Measurements from ENCODE around the gene IL6.
"Not testable (repeated sequence)": the region's sequence is repeated elsewhere in the genome, so short reads cannot be mapped to it uniquely, and the experiment has no call there.

Gene IL6

DNA sequence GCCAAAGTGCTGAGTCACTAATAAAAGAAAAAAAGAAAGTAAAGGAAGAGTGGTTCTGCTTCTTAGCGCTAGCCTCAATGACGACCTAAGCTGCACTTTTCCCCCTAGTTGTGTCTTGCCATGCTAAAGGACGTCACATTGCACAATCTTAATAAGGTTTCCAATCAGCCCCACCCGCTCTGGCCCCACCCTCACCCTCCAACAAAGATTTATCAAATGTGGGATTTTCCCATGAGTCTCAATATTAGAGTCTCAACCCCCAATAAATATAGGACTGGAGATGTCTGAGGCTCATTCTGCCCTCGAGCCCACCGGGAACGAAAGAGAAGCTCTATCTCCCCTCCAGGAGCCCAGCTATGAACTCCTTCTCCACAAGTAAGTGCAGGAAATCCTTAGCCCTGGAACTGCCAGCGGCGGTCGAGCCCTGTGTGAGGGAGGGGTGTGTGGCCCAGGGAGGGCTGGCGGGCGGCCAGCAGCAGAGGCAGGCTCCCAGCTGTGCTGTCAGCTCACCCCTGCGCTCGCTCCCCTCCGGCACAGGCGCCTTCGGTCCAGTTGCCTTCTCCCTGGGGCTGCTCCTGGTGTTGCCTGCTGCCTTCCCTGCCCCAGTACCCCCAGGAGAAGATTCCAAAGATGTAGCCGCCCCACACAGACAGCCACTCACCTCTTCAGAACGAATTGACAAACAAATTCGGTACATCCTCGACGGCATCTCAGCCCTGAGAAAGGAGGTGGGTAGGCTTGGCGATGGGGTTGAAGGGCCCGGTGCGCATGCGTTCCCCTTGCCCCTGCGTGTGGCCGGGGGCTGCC is at the start of gene IL6:
IL6 (plus strand) TSS at position 294 of the 807 bp plus-strand sequence; CDS start at position 357, 63 bp downstream.
- peak; percentile 81 to 88 for DNase-seq

DNA sequence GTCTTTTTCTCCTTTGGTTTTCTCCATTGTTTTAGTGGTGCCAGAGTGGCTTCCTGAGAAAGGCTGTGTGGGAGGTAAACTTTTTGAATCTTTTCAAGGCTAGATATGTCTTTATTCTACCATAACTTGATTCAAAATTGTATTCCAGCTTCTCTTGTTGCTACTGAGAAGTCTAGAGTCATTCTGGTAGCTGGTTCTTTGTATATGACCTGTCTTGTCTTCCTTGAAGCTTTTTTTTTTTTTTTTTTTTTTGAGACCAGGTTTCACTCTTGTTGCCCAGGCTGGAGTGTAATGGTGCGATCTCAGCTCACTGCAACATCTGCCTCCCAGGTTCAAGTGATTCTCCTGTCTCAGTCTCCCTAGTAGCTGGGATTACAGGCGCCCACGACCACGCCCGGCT is 49.7 kb upstream of the IL6 start:
- not testable (repeated sequence) for DNase-seq

DNA sequence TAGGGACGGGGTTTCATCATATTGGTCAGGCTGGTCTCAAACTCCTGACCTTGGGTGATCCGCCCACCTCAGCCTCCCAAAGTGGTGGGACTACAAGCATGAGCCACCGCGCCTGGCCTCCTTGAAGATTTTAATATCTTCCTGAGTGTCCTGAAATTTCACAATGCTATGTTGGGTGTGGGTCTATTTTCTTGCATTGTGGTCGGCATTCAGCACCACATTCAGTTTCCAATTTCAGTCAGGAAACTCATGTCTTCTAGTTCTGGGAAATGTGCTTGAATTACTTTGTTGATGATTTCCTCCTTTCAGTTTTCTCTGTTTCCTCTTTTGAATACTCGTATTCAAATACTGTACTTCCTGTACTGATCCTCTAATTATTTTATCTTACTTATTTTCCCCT is 49.3 kb upstream of the IL6 start:
- no peak for DNase-seq

- no peak for DNase-seq
Observed at GRCh38 chr7:22680482-22680911, 46.5 kb upstream of the IL6 start.

GRCh38 chr7:22681312-22681711 is 45.7 kb upstream of the IL6 start:
- no peak for DNase-seq

GRCh38 chr7:22681852-22682657 is 44.9 kb upstream of the IL6 start:
- no peak for DNase-seq

DNA sequence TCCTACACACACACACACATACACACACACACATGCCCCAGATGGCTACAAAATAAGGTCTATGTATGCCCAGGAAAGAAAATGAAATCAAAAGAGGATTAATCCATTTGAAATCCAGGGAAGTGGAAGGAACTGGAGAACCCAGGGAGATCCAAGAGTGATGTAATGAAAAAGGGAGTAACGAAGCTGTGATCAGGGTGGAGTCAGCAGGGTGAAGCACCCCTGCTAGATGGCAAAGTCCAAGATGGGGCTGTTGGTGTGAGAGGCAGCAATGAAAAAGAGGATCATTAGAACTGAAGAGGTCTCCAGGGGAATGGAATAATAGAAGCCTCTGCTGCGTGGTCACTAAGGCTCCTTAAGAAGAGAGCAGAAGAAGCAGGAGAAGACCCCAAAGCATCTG is 43.6 kb upstream of the IL6 start:
- no peak for DNase-seq

DNA sequence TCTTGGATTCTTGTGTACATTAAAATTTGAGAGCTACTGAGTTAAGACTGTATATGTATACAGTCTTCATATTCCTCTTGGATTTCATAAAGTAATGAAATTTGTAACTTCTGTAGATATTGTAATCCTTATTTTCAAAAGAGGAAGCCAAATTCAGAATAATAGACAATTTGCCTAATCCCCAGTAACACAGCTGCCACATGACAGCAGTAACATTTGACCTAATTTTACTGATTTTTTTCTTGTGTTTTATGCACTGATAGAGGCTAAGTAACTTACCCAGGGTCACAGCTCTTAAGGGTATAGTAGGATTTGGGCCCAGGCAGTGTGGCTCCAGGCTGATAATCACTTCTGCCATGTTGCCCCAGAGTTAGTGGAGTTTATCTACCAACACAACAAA is 40.4 kb upstream of the IL6 start:
- DNase-seq, result no peak

GRCh38 chr7:22688084-22688483 is 38.9 kb upstream of the IL6 start:
- DNase-seq, result no peak

- not testable (repeated sequence) for DNase-seq
Observed at GRCh38 chr7:22688934-22689333, 38.1 kb upstream of the IL6 start.

DNA sequence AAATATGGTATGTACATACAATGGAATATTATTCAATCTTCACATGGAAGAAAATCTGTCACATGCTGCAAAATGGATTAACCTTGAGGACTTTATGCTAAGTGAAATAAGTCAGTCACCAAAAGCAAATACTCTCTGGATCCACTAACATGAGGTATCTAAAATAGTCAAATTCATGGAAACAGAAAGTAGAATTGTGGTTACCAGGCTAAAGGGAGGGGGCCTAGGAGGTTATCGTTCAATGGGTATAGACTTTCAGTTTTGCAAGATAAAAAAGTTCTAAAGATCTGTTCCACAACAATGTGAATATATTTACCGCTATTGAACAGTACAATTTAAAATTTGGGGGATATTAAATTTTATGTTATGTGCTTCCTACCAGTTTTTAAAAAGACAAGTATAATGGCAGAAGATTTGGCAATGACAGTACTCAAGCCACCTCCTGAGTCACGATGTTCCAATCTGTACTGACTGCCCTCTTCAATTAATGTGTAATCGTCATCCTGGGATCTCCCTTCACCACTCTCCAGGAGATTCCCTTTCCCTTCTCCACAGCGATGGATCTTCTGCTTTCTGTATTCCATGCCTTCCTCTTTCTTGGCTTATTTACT is 32.3 kb upstream of the IL6 start:
- DNase-seq, result no peak

DNA sequence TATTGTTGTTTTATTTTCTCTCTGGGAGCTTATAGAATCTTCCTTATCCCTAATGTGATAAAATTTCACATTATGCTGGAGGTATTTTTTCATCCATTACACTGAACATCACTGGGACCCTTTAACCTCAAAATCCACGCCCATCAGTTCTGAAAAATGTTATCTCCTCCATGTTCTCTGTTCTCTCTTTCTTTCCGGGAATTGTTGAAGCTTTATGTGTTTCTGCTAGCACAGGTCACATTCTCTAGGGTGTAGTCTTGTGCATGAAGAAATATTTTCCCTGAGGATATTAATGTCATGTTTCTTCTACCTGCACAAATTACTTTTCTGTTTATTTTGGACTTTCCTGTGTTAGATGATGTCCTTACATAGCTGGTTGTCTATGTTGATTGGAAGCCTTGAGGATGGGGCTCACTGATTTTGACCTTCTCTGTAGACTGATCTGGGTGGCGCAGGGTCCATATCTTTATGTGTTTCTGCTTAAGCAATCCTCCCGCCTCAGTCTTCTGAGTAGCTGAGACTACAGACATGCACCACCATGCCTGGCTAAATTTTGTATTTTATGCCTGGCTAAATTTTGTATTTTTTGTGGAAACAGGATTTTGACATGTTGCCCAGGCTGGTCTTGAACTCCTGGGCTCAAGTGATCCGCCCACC is 31.4 kb upstream of the IL6 start:
- DNase-seq, result no peak

DNA sequence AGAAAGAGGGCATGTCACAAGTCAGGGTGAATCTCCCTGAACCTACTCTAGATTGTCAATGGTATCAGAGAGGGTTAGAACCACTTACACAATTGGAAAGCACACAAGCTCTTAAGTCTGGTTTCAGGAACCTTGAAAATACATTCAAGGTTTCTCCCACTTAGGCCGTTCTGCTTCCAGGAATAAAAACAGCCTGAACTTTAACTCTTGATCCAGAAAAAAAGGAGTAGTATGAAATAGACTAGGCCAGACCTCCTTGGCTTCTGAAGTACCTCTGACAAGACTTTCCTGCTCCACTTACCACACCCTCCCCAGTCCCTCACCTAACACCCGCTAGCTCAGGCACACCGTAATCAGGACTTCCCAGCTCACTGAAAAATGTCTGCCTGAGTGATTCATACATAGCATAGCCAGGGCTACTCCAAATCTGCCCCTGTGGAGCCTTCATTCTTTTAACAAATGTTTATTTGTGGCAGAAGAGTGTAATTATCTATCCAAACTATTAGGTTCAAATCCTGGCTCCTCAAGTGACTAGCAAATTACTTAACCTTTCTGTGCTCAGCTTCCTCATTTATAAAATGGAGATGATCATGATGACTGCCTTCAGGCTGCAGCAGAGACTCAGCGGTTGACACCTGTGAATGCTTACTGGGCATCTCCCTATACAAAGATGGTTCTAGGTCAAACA is 30.3 kb upstream of the IL6 start:
- DNase-seq, result no peak

GRCh38 chr7:22697322-22697859 is 29.6 kb upstream of the IL6 start:
- no peak for DNase-seq

GRCh38 chr7:22697876-22698606 is 29.0 kb upstream of the IL6 start:
- DNase-seq, result no peak

DNA sequence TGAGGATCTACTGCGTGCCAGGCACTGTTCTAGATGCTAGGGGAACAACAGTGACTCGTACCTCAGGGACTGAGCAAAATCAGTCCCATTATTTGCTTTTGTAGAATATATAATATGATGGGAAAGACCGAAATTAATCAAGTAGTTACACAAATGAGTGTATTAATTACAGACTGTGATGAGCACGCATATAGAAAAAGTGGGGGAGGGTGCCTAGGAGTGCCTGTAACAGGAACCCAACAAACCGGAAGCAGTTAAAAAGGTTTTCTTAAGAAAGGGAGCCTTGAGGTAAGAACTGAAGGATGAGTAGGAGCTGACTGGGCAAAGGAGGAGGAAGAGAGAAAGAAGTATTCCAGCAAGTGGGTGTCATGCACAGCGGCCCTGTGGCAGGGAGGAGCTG is 28.2 kb upstream of the IL6 start:
- DNase-seq, result no peak

DNA sequence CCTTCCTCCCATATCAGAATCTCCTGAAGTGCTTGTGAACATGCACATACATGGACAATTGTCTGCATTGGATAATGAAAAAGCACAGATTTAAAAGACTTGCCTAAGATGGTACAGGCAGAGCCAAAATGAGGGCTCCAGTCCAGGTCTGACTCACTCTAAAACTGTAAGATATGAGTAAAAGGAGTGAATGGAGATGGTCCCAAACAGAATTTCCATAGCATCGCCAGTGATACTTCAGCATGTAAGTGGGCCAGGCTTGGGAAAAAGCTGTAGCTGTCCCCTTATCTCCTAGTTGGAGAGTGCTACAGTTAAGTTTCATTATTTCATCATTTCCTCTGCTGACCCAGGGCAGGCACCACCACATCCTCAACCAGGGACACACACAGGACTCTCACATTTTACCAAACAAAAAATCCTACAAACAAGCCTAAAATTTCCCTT is 26.4 kb upstream of the IL6 start:
- DNase-seq, result no peak

- no peak for DNase-seq
Observed at GRCh38 chr7:22702516-22702915, 24.5 kb upstream of the IL6 start.

GRCh38 chr7:22703107-22703855 is 23.7 kb upstream of the IL6 start:
- not testable (repeated sequence) for DNase-seq

- not testable (repeated sequence) for DNase-seq
Observed at GRCh38 chr7:22703978-22704610, 22.9 kb upstream of the IL6 start.
